Osteocyte (in vitro differentiated cells): Measurements from ENCODE around the gene PHF3. TPM values are rescaled to one million over a fixed set of nuclear protein-coding genes. Genes with fewer than 3 reads are reported as not detected.

Experiments
- DNase-seq: peaks from one replicate; pipeline ENCODE4 v3.0.0; 2021; ENCODE audit warnings: mixed read lengths; ENCODE audit not compliant: unreplicated experiment; ENCODE audit errors: extremely low spot score
- H3K27ac Mint-ChIP-seq: one replicate; pipeline ENCODE4 v1.8.0; 2021; ENCODE audit warnings: mild to moderate bottlenecking, mixed read lengths; ENCODE audit not compliant: unreplicated experiment
- H3K27me3 Mint-ChIP-seq: one replicate; pipeline ENCODE4 v1.8.0; 2021; ENCODE audit warnings: mixed read lengths; ENCODE audit not compliant: unreplicated experiment
- H3K36me3 Mint-ChIP-seq: one replicate; pipeline ENCODE4 v1.8.0; 2021; ENCODE audit warnings: mixed read lengths; ENCODE audit not compliant: unreplicated experiment
- H3K4me1 Mint-ChIP-seq: one replicate; pipeline ENCODE4 v1.8.0; 2021; ENCODE audit warnings: mixed read lengths; ENCODE audit not compliant: unreplicated experiment
- H3K4me3 Mint-ChIP-seq: one replicate; pipeline ENCODE4 v1.8.0; 2021; ENCODE audit warnings: mild to moderate bottlenecking, moderate library complexity, mixed read lengths; ENCODE audit not compliant: unreplicated experiment
- H3K9me3 Mint-ChIP-seq: one replicate; pipeline ENCODE4 v1.8.0; 2021; ENCODE audit warnings: mixed read lengths; ENCODE audit not compliant: unreplicated experiment
- total RNA-seq: library from RNA; stranded (reverse); gene quantifications from 2 replicates; pipeline ENCODE4 v1.2.1, GENCODE V29; 2021
- TF ChIP-seq, protein P1 (sequence below): fragments of 200-600 bp; sonication (generic); IDR thresholded peaks from 2 replicates; pipeline ENCODE4 v1.5.0; 2021; ENCODE audit warnings: antibody characterized with exemption, mild to moderate bottlenecking, moderate library complexity

PHF3 gene
- total RNA-seq, 1 donor from 2014 or later = 51.5 TPM

DNA sequence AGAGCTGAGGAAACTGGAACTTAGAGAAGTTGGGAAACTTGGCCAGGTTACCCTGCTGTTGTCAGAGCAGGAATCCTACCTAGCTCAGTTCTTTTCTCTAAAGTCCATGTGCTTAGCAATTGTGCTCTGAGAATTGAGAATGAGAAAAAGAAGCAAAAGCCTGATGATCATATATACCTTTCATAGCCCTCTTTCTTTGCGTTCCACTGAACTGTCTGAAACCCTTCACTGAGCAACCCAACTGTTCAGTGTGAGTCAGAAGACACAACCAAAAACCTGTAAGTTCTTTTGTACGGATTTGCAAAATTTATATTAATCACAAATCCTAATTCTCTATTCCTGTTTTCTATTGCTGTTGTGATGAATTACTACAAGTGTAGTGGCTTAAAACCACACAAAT, 80.6 kb downstream of the PHF3 start:
- TF ChIP-seq, protein P1, sequence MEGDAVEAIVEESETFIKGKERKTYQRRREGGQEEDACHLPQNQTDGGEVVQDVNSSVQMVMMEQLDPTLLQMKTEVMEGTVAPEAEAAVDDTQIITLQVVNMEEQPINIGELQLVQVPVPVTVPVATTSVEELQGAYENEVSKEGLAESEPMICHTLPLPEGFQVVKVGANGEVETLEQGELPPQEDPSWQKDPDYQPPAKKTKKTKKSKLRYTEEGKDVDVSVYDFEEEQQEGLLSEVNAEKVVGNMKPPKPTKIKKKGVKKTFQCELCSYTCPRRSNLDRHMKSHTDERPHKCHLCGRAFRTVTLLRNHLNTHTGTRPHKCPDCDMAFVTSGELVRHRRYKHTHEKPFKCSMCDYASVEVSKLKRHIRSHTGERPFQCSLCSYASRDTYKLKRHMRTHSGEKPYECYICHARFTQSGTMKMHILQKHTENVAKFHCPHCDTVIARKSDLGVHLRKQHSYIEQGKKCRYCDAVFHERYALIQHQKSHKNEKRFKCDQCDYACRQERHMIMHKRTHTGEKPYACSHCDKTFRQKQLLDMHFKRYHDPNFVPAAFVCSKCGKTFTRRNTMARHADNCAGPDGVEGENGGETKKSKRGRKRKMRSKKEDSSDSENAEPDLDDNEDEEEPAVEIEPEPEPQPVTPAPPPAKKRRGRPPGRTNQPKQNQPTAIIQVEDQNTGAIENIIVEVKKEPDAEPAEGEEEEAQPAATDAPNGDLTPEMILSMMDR = no peak
- H3K4me1 Mint-ChIP-seq = no peaks in the 10 kb centered on the region
- no peak overlapping the region for H3K4me3 Mint-ChIP-seq
- H3K36me3 Mint-ChIP-seq = peaks cover 27% of the 10 kb centered on the region
- no peaks in the 10 kb centered on the region for H3K9me3 Mint-ChIP-seq
- no peaks in the 10 kb centered on the region for H3K27me3 Mint-ChIP-seq
- no peak for DNase-seq
- no peak overlapping the region for H3K27ac Mint-ChIP-seq

DNA sequence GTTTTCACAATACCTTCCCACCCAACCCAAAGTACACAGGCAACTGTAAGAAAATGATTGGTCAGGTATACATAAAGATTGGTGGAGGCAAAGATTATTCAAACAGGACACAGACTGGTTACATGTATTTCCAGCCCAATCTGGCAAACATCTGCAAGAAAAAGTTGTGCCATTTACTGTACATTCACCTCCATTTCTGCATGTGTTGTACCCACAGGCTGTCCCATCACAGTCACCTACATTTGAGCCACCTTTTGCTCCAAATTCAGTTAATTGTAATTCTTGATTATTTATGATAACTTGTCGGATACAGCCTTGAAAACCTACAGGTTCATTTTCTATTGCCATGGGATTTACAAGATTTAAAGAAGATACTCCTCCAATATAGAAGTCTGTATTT, 85.6 kb downstream of the PHF3 start:
- no peak for DNase-seq
- no peak overlapping the region for H3K27ac Mint-ChIP-seq
- H3K9me3 Mint-ChIP-seq = no peaks in the 10 kb centered on the region
- no peaks in the 10 kb centered on the region for H3K4me1 Mint-ChIP-seq
- H3K4me3 Mint-ChIP-seq = no peak overlapping the region
- TF ChIP-seq, protein P1 = no peak
- no peaks in the 10 kb centered on the region for H3K27me3 Mint-ChIP-seq
- H3K36me3 Mint-ChIP-seq = no peaks in the 10 kb centered on the region

DNA sequence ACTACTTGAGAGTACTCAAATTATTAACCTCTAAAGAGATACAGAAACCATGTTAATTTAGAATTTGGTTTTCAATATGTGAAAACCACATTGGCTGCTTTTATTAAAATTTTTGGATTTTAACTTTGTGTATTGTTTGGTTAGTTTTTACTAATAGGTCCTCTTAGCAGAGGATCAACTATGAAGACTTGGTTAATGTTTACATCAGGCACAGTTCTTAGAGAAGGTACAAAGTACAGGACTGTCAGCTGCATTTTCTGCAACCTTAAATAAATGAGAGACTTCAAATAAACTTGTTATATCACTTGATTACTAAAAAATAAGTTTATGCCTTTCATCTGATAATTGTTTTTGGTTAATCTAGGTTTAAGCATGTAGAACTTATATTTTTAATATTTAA, 89.1 kb downstream of the PHF3 start:
- H3K27me3 Mint-ChIP-seq = no peaks in the 10 kb centered on the region
- H3K4me1 Mint-ChIP-seq = no peaks in the 10 kb centered on the region
- no peak overlapping the region for H3K27ac Mint-ChIP-seq
- no peak overlapping the region for H3K4me3 Mint-ChIP-seq
- peaks cover 2% of the 10 kb centered on the region for H3K9me3 Mint-ChIP-seq
- no peaks in the 10 kb centered on the region for H3K36me3 Mint-ChIP-seq
- TF ChIP-seq, protein P1 = no peak
- DNase-seq = no peak

DNA sequence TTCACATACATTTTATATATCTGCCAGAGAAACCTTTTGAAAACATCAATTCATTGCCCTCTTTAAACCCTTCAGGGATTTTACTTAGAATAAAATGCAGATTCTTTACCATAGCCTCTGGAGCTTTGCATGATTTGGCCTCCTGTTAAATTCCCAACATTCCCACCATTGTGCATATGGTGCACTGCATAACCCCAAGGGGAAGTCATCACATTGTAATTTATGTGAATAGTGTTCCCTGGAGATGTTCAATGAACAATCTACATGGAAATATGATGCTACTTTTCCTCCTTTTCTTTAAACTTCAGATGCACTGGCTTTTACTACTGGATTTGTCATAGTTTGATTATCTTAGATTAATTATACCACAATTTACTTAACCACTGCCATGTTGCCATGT, 94.7 kb downstream of the PHF3 start:
- TF ChIP-seq, protein P1 = no peak
- H3K36me3 Mint-ChIP-seq = peaks cover 7% of the 10 kb centered on the region
- H3K4me3 Mint-ChIP-seq = no peak overlapping the region
- DNase-seq = no peak
- H3K27ac Mint-ChIP-seq = no peak overlapping the region
- H3K27me3 Mint-ChIP-seq = no peaks in the 10 kb centered on the region
- H3K4me1 Mint-ChIP-seq = peaks cover 22% of the 10 kb centered on the region
- H3K9me3 Mint-ChIP-seq = peaks cover 9% of the 10 kb centered on the region

DNA sequence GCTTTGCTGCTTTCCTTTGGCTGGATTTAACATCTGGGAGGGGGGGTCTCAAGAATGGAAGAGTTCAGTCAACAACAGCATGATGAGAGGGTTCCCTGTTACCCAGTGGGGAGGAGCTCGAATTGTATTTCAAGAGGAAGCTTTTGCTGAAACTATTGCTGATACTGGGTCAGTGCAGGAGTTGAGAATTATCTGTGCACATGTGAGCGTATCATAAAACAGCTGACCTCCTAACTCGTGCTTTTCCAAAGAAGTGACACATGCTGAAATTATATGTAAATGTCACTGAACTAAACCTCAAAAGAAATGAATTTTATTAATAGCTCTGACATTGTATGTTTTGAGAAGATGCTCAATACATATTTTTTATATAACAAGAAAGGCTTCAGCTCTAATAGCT, 96.3 kb downstream of the PHF3 start:
- Mint-ChIP-seq H3K27ac (no peak overlapping the region), H3K27me3 (no peaks in the 10 kb centered on the region), H3K4me1 (peaks cover 22% of the 10 kb centered on the region), H3K4me3 (no peak overlapping the region), H3K9me3 (peaks cover 14% of the 10 kb centered on the region), H3K36me3 (peaks cover 10% of the 10 kb centered on the region)
- TF ChIP-seq, protein P1 = no peak
- no peak for DNase-seq
